DND-41 (cell line): ENCODE data around the gene BBS1.

Experiments
- ATAC-seq: fragments of 200-7000 bp; cut with Tn5 transposase; 3 replicates; pipeline ENCODE4 v1.9.1; 2021; ENCODE audit warnings: low read depth; ENCODE audit not compliant: insufficient read depth
- DNase-seq: peaks from one replicate; pipeline ENCODE4 v3.0.0-alpha.2; 2020
- H2AFZ ChIP-seq: 2 replicates; pipeline ENCODE4 v1.6.0; 2012; ENCODE audit warnings: low read depth, low read length
- H3K27ac ChIP-seq: 2 replicates; pipeline ENCODE4 v1.5.1; 2012; ENCODE audit warnings: low read length, inconsistent platforms
- H3K27me3 ChIP-seq: fragments of 200-600 bp; sonication (generic); 2 replicates; pipeline ENCODE4 v1.6.0; 2012; ENCODE audit warnings: low read length, mild to moderate bottlenecking, inconsistent platforms; ENCODE audit not compliant: insufficient read depth, poor library complexity
- H3K36me3 ChIP-seq: 2 replicates; pipeline ENCODE4 v1.5.1; 2012; ENCODE audit warnings: low read length, inconsistent platforms; ENCODE audit not compliant: insufficient read depth
- H3K4me1 ChIP-seq: 2 replicates; pipeline ENCODE4 v1.5.1; 2012; ENCODE audit warnings: mild to moderate bottlenecking, low read length; ENCODE audit not compliant: insufficient read depth
- H3K4me2 ChIP-seq: 2 replicates; pipeline ENCODE4 v1.6.0; 2012; ENCODE audit warnings: mild to moderate bottlenecking, moderate library complexity, low read length, inconsistent platforms; ENCODE audit not compliant: insufficient read depth
- H3K4me3 ChIP-seq, 2 experiments: fragments of 200-600 bp in 1 of 2; shearing (Covaris generic) in 1 of 2; 2 replicates each; pipeline ENCODE4 v1.5.1; 2012 to 2016; ENCODE audit warnings: inconsistent platforms in 2 of 2, low read length in 2 of 2, mild to moderate bottlenecking in 2 of 2, low read depth in 1 of 2, moderate library complexity in 1 of 2
- H3K79me2 ChIP-seq: 2 replicates; pipeline ENCODE4 v1.6.0; 2012; ENCODE audit warnings: low read length, inconsistent platforms; ENCODE audit not compliant: insufficient read depth
- H3K9ac ChIP-seq: 2 replicates; pipeline ENCODE4 v1.6.0; 2012; ENCODE audit warnings: low read depth, mild to moderate bottlenecking, inconsistent platforms, low read length, moderate library complexity
- H3K9me3 ChIP-seq: 2 replicates; pipeline ENCODE4 v1.5.1; 2012; ENCODE audit warnings: low read length, moderate library complexity, mild to moderate bottlenecking, inconsistent platforms; ENCODE audit not compliant: insufficient read depth, severe bottlenecking
- H4K20me1 ChIP-seq: 2 replicates; pipeline ENCODE4 v1.6.0; 2012; ENCODE audit warnings: low read length; ENCODE audit not compliant: insufficient read depth
- EZH2 ChIP-seq: IDR thresholded peaks from 3 replicates; pipeline ENCODE4 v1.6.1; 2012; ENCODE audit warnings: borderline replicate concordance, low read depth, mild to moderate bottlenecking, moderate library complexity, low read length, inconsistent platforms; ENCODE audit not compliant: severe bottlenecking
- TF ChIP-seq, protein P1 (sequence below): IDR thresholded peaks from 2 replicates; pipeline ENCODE4 v1.5.1; 2012; ENCODE audit warnings: borderline replicate concordance, low read length, moderate library complexity, mild to moderate bottlenecking; ENCODE audit not compliant: poor library complexity, severe bottlenecking; ENCODE audit errors: extremely low read depth

The BBS1 gene

GRCh38 chr11:66557733-66558326, 47.4 kb downstream of the BBS1 start:
- H3K27me3 ChIP-seq, result no peaks in the 10 kb centered on the region
- no peak overlapping the region for H3K4me2 ChIP-seq
- no peak overlapping the region for H2AFZ ChIP-seq
- no peak for ATAC-seq
- H3K4me3 ChIP-seq, result no peak overlapping the region
- H3K27ac ChIP-seq, result no peak overlapping the region
- no peak for DNase-seq
- no peaks in the 10 kb centered on the region for H3K9me3 ChIP-seq
- H3K9ac ChIP-seq, result no peak overlapping the region
- H4K20me1 ChIP-seq, result 0 out of 2 replicates have a peak, but pooled peaks cover 3% of the 10 kb centered on the region
- no peaks in the 10 kb centered on the region for H3K36me3 ChIP-seq
- H3K4me1 ChIP-seq, result no peaks in the 10 kb centered on the region
- TF ChIP-seq, protein P1, sequence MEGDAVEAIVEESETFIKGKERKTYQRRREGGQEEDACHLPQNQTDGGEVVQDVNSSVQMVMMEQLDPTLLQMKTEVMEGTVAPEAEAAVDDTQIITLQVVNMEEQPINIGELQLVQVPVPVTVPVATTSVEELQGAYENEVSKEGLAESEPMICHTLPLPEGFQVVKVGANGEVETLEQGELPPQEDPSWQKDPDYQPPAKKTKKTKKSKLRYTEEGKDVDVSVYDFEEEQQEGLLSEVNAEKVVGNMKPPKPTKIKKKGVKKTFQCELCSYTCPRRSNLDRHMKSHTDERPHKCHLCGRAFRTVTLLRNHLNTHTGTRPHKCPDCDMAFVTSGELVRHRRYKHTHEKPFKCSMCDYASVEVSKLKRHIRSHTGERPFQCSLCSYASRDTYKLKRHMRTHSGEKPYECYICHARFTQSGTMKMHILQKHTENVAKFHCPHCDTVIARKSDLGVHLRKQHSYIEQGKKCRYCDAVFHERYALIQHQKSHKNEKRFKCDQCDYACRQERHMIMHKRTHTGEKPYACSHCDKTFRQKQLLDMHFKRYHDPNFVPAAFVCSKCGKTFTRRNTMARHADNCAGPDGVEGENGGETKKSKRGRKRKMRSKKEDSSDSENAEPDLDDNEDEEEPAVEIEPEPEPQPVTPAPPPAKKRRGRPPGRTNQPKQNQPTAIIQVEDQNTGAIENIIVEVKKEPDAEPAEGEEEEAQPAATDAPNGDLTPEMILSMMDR, result no peak
- no peak for TF ChIP-seq EZH2
- H3K79me2 ChIP-seq, result no peaks in the 10 kb centered on the region

- H3K4me2 ChIP-seq, result no peak overlapping the region
These were observed 48.9 kb downstream of the BBS1 start for GRCh38 chr11:66559142-66559865.

GRCh38 chr11:66559866-66560676, 49.6 kb downstream of the BBS1 start:
- no peak overlapping the region for H2AFZ ChIP-seq
- TF ChIP-seq, protein P1, result no peak
- TF ChIP-seq EZH2, result no peak

More at GRCh38 chr11:66559142-66559865, 48.9 kb downstream of the BBS1 start:
- Histone ChIP-seq H4K20me1 (0 out of 2 replicates have a peak, but pooled peaks cover 3% of the 10 kb centered on the region), H3K27me3 (no peaks in the 10 kb centered on the region), H3K4me3 (no peak overlapping the region), H2AFZ (no peak overlapping the region), H3K9ac (no peak overlapping the region), H3K36me3 (no peaks in the 10 kb centered on the region), H3K9me3 (no peaks in the 10 kb centered on the region), H3K79me2 (no peaks in the 10 kb centered on the region), H3K4me1 (no peaks in the 10 kb centered on the region), H3K27ac (no peak overlapping the region)
- ATAC-seq (no peak), DNase-seq (no peak)
- TF ChIP-seq, protein P1, result no peak
- TF ChIP-seq EZH2, result no peak

More at GRCh38 chr11:66559866-66560676, 49.6 kb downstream of the BBS1 start:
- H3K4me3 ChIP-seq, result no peak overlapping the region
- no peaks in the 10 kb centered on the region for H3K79me2 ChIP-seq
- no peaks in the 10 kb centered on the region for H3K27me3 ChIP-seq
- H3K4me2 ChIP-seq, result no peak overlapping the region
- H3K4me1 ChIP-seq, result no peaks in the 10 kb centered on the region
- H3K36me3 ChIP-seq, result no peaks in the 10 kb centered on the region
- ATAC-seq (no peak), DNase-seq (no peak)
- no peaks in the 10 kb centered on the region for H3K9me3 ChIP-seq
- H3K27ac ChIP-seq, result no peak overlapping the region
- H4K20me1 ChIP-seq, result 0 out of 2 replicates have a peak, but pooled peaks cover 3% of the 10 kb centered on the region
- no peak overlapping the region for H3K9ac ChIP-seq
